Loucy (cell line): ENCODE data around the gene IFNG.

Experiments used
- CTCF ChIP-seq: fragments of 200-600 bp; sonication (generic); conservative IDR thresholded peaks from 2 replicates; pipeline ENCODE4 v1.5.1; 2014; ENCODE audit warnings: mild to moderate bottlenecking, antibody characterized with exemption, low read length
- EZH2phosphoT487 ChIP-seq: fragments of 200-600 bp; IDR thresholded peaks from 2 replicates; pipeline ENCODE4 v1.6.1; 2018; ENCODE audit warnings: antibody characterized with exemption, mild to moderate bottlenecking, moderate library complexity, borderline replicate concordance

GRCh38 chr12:68200854-68201253 lies 41.3 kb upstream of the IFNG start:
- TF ChIP-seq CTCF: no peak
- TF ChIP-seq EZH2phosphoT487: no peak
